NOMO-1 treated with DMSO at 0.1 percent for 48 hours (cell line): ENCODE measurements around the gene LIF.

ENCODE experiments used
- DNase-seq: peaks from one replicate; lab custom pipeline; 2025; ENCODE audit not compliant: unreplicated experiment; lab: John Stamatoyannopoulos, UW

The LIF gene

GRCh38 chr22:30245985-30246813 is at the start of gene LIF:
Gene LIF (minus strand): TSS chr22:30246759. CDS start chr22:30246695, 64 bp downstream.
- no peak for DNase-seq

DNA sequence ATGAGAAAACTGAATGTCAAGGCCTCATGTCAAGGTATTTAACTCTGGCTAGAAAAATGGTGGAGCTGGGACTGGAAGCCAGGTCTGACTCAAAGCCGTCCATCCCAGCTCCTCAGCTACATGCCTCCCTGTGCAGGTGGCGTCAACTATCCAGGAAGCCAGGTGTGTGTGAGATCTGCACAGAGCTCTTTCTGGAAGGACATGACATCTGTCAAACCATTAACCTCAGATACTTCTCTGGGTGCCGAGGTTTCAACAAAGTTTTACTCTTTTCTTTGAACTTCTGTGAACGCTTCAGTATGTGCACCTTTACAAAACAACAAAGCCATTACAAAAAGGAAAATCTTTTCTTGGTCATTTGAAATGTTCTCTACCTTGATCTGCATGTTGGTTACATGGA is 49.8 kb upstream of the LIF start:
- DNase-seq, result no peak

- no peak for DNase-seq
Observed at GRCh38 chr22:30295576-30295975, 49.0 kb upstream of the LIF start.

GRCh38 chr22:30294830-30295229 is 48.3 kb upstream of the LIF start:
- DNase-seq, result no peak

GRCh38 chr22:30294066-30294465 is 47.5 kb upstream of the LIF start:
- no peak for DNase-seq

- no peak for DNase-seq
Observed at GRCh38 chr22:30293026-30293425, 46.5 kb upstream of the LIF start.

GRCh38 chr22:30292069-30292970 is 45.8 kb upstream of the LIF start:
- no peak for DNase-seq

GRCh38 chr22:30291058-30291892 is 44.7 kb upstream of the LIF start:
- no peak for DNase-seq

- DNase-seq, result no peak
Observed at GRCh38 chr22:30290342-30291057, 43.9 kb upstream of the LIF start.

GRCh38 chr22:30289980-30290313 is 43.4 kb upstream of the LIF start:
- DNase-seq, result no peak

GRCh38 chr22:30289141-30289979 is 42.8 kb upstream of the LIF start, which contains the start of gene CASTOR1:
Gene CASTOR1 (minus strand): TSS chr22:30289505. CDS start chr22:30289497, 8 bp downstream.
- DNase-seq, result peak; percentile 97

GRCh38 chr22:30288419-30289140 is 42.0 kb upstream of the LIF start:
- DNase-seq, result no peak

- DNase-seq, result peak; percentile 78
Observed at GRCh38 chr22:30287648-30288418, 41.3 kb upstream of the LIF start.

- DNase-seq, result peak; percentile 45
Observed at GRCh38 chr22:30286813-30287647, 40.5 kb upstream of the LIF start.

GRCh38 chr22:30286331-30286730 is 39.8 kb upstream of the LIF start:
- DNase-seq, result no peak

DNA sequence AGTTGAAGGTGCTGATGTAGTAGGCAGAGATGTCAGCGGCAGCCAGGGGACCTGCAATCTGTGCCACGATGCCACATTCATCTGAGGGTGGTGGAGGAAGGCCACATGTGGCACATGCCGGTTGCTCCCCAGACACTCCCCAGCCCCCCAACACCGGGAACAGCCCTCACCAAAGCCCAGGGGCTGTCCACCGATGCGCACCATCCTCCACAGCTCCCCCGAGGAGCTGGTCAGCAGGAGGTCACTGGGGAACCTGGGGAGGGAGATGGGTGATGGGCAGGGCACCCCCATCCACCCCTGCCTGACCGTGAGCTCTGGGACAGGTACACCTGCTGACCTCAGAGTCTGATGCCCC is 39.3 kb upstream of the LIF start:
- DNase-seq, result no peak

GRCh38 chr22:30285176-30285845 is 38.8 kb upstream of the LIF start:
- DNase-seq, result no peak
